HG02981 (cell line): Measurements from ENCODE around the gene TFPI.

Experiments used
- ATAC-seq: cut with Tn5 transposase; IDR thresholded peaks from one replicate; pipeline ENCODE4 v1.9.1; 2021; ENCODE audit warnings: mild to moderate bottlenecking, moderate library complexity; ENCODE audit not compliant: unreplicated experiment

The TFPI gene

GRCh38 chr2:187506416-187506815 is 47.8 kb downstream of the TFPI start:
- ATAC-seq = no peak

DNA sequence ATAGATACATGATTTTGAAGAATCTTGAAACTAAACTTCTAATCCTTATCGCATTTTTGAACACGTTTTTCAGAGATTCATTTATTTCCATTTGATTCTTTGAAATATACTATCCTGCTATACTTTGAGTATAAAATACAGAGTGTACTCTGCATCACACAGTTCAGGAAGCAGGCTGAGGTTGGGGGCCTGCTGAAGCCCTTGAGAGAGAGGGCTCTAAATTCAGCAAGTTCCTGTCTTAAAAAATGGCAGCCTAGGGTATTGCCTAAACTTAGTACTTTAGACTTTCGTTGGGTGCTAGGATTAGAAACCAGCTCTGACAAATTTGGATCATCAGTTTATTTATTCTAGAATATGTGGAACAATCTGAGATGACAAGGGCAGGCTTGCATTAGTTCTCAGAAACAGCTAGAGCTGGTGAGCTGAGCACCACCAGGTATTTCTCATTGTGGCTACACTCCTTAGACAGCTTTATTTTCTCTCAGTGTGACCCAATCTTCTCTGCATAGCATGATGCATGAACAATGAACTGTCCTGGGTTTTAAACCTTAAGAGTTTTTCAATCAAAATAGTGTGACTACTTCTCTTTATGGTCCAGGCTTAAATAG is 49.1 kb downstream of the TFPI start:
- ATAC-seq = no peak

GRCh38 chr2:187504312-187504921 is 49.8 kb downstream of the TFPI start:
- ATAC-seq = no peak

DNA sequence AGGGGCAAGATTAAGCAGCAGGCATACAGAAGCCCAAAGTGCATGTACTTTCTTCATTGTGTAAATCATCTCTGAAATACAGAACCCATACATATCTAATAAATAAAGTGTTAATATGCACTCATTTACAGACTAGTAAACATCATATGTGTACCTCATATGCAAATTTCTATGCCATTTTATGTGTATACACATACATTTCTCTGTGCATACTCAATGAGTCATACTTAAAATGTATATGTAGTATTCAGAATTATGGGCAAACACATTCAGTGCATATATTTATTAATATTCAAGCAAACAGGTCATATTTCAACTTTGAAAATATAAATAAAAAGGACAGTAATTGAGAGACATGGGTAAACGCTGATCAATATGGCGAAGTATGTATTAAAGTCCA is 50.5 kb downstream of the TFPI start:
- no peak for ATAC-seq

GRCh38 chr2:187502467-187502866 is 51.8 kb downstream of the TFPI start:
- no peak for ATAC-seq

- no peak for ATAC-seq
Observed at GRCh38 chr2:187500585-187501359, 53.5 kb downstream of the TFPI start.

- peak; percentile 94 for ATAC-seq
Observed at GRCh38 chr2:187499941-187500532, 54.2 kb downstream of the TFPI start.

DNA sequence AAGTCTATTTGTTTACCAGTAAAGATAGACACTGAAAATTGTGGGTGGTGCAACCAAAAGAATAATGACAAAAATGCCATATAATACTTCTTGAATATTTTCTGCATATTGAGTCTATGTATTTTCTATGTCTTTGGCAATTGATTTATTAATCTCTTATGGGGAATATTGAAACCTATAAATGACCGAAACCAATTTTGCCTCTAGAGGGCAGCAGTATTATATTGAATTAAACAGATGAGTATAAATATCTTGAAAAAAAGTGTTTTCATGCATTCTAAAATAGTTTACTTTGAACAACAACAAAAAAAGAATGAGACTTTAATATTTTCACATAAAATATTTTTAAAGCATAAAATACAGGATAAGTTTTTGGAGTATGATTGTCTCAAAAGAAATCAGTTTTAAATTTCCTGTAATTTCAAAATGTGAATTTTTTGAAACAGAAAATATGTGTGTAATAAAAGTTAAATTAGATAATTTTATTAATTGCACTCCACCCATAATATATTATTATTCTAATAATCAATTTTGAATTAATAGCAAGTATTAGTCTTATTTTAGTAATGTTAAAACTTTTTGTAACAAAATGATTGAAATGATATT is 56.3 kb downstream of the TFPI start:
- ATAC-seq = no peak

DNA sequence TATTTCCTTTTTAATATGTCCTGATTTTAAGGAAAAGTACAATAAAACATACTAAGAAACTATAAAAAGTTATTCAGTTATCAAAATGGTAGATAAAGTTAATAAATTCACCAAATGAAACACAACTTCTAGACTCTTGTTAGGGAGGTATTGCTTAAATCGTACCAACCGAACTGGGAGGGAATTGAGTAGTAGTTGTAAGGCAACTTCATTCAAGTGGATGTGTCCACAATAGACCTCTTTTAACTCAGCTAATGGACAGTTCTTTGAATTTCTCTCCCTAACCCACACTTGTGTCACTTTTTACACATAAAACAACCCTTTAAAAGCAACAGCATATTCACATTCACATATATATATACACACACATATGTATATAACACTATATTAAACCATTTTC is 57.1 kb downstream of the TFPI start:
- no peak for ATAC-seq

DNA sequence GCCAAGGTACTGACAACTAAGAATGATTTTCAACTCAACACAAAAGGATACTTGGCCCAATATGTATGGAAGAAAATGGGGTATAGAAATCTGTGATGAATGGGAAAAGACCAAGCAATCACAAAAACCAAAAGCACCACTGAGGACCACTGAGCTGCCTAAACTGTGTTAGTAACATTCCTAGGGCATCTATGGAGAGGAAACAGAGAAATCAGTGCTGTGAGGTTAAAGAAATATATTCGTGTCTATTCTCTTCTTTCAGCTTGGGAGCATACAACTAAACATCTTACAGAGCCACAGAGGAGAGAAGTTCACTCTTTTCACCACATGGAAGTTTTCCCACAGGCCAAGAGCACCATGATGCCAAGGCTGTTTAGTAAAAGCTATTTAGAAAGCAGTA is 58.9 kb downstream of the TFPI start:
- ATAC-seq = no peak

DNA sequence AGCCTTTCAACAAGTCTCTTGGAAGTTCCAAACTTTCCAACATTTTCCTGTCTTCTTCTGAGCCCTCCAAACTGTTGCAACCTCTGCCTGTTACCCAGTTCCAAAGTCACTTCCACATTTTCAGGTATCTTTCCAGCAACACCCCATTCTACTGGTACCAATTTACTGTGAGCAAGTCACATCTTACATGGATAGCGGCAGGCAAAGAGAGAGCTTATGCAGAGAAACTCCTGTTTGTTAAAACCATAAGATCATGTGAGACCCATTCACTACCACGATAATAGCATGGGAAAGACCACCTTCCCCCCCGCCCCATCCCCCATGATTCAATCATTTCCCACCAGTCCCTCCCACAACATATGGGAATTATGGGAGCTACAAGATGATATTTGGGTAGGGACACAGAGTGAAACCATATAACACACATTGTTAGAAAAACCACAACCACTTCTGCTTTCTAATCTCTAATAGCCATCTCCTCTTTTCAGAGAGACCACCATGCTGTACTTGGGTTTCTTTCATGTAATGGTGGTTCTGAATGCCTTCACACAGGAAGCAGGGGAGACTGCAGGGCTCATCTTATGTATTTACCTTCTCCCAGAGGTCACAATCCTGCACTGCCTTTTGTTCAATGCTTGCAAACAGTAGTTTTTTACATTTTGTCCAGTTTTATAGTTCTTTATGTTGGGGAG is 60.2 kb downstream of the TFPI start:
- no peak for ATAC-seq

DNA sequence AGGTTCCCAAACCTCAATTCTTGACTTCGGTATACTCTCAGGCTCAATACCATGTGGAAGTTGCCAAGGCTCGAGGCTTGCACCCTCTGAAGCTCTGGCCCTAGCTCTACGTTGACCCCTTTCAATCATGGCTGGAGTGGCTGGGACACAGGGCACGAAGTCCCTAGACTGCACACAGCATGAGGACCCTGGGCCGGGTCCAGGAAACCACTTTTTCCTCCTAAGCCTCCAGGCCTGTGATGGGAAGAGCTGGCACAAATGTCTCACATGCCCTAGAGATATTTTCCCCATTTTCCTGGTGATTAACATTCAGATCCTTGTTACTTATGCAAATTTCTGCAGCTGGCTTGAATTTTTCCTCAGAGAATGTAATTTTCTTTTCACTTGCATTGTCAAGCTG is 61.1 kb downstream of the TFPI start:
- ATAC-seq = no peak

DNA sequence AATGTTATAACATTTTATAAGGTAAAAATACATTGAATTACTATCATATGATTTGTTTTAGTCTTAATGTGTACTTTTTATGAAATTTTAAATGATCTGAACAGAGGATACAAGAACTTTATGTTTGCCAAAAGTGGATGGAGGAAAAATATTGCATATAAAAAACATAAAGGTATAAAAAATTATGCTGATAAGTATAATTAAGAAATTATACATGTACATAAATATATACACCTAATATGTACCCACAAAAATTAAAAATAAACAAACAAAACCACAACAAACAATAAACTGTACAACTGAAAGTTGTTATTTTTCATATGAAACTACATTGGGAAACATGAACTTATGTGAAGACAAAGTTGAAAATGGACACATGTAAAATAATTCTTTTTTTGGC is 68.0 kb downstream of the TFPI start:
- ATAC-seq = no peak

DNA sequence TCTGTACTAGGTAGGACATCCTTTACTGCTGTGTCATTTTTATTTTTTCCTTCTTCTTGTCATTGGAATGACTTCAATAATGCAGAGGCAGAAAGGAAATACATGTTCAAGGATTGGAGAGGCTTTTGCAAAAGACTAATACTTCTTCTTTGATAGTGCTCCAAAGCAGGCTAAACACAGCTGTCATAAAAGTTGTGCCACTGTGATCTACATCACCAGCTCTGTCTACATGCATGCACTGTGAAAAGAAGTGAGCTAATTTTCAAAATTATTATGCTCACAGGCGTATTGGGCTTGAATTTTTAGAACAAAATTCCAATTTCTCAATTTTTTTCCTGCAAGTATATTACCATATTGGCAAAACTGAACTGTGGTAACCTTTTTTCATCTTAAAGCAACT is 68.7 kb downstream of the TFPI start:
- ATAC-seq = no peak

DNA sequence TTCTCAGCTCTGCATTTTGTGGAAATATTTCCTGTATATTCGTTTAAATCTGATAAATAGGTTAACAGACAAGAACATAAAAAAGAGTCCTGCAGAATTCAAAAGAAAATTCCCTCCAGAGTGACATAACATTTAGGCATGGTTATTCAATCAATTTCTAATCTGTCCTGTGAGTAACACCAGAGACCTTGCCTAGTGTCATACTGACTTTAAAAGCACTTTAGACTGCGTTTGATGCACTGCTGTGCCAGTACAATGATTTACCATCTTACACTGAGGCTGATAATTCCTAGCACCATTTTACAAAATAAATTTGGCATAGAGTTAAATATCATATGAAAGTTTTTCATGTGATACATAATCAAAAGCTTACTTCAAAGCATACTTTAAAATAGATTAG is 70.7 kb downstream of the TFPI start:
- ATAC-seq = no peak

GRCh38 chr2:187482796-187483195 is 71.4 kb downstream of the TFPI start:
- ATAC-seq = no peak

DNA sequence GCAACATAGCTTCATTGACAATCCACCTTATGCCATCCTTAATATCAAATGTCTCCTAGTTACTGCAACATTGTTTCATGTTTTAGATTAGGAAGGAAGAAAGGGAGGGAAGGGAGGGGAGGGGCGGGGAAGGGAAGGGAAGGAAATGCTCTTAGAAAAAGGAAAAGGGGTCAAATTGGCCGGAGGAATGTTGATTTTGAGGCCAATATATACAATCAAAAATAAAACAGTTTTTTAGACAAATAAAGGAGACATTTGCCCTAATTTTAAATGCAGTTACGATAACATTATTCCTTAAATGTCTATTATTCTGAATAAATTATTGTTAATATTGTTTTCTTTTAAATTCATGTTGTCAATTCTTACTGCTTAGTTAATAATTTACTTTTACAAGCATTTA is 72.7 kb downstream of the TFPI start:
- no peak for ATAC-seq

GRCh38 chr2:187478719-187479118 is 75.5 kb downstream of the TFPI start:
- no peak for ATAC-seq

DNA sequence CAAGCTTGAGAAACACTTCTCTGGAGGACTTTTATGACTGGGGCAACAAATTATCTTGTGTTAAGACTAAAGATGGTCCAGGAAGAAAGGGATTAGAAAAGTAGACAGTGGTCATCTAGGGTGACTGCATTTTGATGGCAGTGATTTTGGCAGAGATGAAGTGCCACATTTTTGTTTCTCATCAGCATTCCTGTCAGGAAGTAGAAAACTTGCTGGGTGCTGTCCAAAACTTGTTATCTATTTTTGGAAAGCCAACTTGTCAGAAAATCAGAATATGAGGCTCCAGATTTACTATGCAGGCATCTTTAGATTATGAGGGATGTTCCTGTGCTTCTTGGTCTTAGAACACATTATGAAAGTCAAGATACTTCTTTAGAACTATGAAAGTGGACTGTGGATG is 77.2 kb downstream of the TFPI start:
- ATAC-seq = no peak

DNA sequence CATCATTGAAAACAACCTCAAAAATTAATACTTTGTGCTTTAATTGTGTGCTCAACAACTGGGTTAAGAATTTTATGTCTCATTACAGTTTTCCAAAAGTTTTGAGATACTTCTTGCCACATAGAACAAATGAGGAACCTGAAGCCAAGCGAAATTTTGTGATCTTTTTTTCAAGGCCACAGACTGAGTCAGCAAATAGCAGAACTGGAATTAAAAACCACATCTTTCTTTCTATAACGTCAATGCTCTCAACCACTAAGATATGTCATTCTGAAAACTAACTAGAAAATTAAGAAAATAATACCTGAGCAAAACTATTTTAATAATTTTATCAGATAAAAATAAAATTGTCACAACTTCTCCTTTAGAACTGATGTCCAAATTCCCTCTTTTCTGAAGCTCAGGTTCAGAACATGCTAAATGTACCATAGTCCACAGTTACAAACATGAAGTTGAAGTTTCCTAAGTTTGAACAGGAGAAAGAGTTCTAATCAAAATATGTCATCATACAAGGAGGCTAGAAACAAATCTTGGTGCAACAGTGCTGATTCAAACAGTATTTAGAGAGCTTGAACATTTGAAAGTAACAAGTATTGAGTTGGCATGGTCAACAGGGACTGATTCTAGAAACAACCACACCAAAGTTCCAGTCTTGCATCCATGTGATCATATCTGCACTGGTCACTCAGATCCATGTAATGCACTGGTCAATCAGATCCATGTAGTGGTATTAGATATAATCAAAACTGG is 78.6 kb downstream of the TFPI start:
- ATAC-seq = peak; percentile 83
